ENCODE measurements around the gene MCC. TPM values are rescaled to one million over a fixed set of nuclear protein-coding genes. Genes with fewer than 3 reads are reported as not detected.

MCC gene
- total RNA-seq, 1 experiment from 2014 or later: 7.6 TPM

GRCh38 chr5:113166261-113166660 is 322.0 kb downstream of the MCC start:
- H3K4me3 Mint-ChIP-seq: no peak overlapping the region
- no peak overlapping the region for H2BK120ac ChIP-seq (ENCODE audit: low read depth, low read length, poor library complexity, severe bottlenecking)

More at GRCh38 chr5:113166261-113166660, 322.0 kb downstream of the MCC start:
- WGBS (ENCODE audit: extremely low coverage, insufficient read length, low lambda C conversion rate): no CpG with 5 or more reads among the region's 4 CpGs
- Mint-ChIP-seq H3K27me3 (ENCODE audit: low read depth) (no peaks in the 10 kb centered on the region), H3K4me1 (peaks cover 27 to 36% of the 10 kb centered on the region in 2 experiments), H3K9me3 (no peaks in the 10 kb centered on the region), H3K36me3 (ENCODE audit: insufficient read depth in 1 of 3, low read depth in 3 of 3) (no peaks in the 10 kb centered on the region), H3K27ac (no peak overlapping the region)
- H4K5ac ChIP-seq (ENCODE audit: insufficient read length, low read depth, low read length): no peak overlapping the region
- no peak overlapping the region for H2BK5ac ChIP-seq (ENCODE audit: insufficient read length, low read length)
- no peak overlapping the region for H3K27ac ChIP-seq (ENCODE audit: insufficient read length, low read depth, low read length)
- H2AK5ac ChIP-seq (ENCODE audit: insufficient read length, low read length): no peak overlapping the region
- H2AFZ ChIP-seq (ENCODE audit: low read length): no peak overlapping the region
- no peak overlapping the region for H2BK15ac ChIP-seq (ENCODE audit: low read depth, low read length)
- no peak overlapping the region for H3K18ac ChIP-seq (ENCODE audit: insufficient read length, low read depth, low read length)
- no peak overlapping the region for H3K23ac ChIP-seq (ENCODE audit: insufficient read length, low read depth, low read length)
- H2BK12ac ChIP-seq (ENCODE audit: insufficient read length, low read depth, low read length): no peak overlapping the region
- no peaks in the 10 kb centered on the region for H3K27me3 ChIP-seq (ENCODE audit: insufficient read depth, low read length)
- H2BK20ac ChIP-seq (ENCODE audit: low read depth, low read length, poor library complexity, severe bottlenecking): no peak overlapping the region
- DNase-seq: no peak
- H4K91ac ChIP-seq (ENCODE audit: insufficient read length, low read depth, low read length): no peak overlapping the region
- H3K79me1 ChIP-seq (ENCODE audit: insufficient read depth, low read depth, low read length, poor library complexity, severe bottlenecking): no peaks in the 10 kb centered on the region
- H3T11ph ChIP-seq (ENCODE audit: low read length): no peak overlapping the region
- H3K4me2 ChIP-seq (ENCODE audit: insufficient read depth, insufficient read length, low read length): no peak overlapping the region
- no peak overlapping the region for H4K8ac ChIP-seq (replicated peaks; ENCODE audit: insufficient read length, low read depth, low read length)
- TF ChIP-seq, protein P1, sequence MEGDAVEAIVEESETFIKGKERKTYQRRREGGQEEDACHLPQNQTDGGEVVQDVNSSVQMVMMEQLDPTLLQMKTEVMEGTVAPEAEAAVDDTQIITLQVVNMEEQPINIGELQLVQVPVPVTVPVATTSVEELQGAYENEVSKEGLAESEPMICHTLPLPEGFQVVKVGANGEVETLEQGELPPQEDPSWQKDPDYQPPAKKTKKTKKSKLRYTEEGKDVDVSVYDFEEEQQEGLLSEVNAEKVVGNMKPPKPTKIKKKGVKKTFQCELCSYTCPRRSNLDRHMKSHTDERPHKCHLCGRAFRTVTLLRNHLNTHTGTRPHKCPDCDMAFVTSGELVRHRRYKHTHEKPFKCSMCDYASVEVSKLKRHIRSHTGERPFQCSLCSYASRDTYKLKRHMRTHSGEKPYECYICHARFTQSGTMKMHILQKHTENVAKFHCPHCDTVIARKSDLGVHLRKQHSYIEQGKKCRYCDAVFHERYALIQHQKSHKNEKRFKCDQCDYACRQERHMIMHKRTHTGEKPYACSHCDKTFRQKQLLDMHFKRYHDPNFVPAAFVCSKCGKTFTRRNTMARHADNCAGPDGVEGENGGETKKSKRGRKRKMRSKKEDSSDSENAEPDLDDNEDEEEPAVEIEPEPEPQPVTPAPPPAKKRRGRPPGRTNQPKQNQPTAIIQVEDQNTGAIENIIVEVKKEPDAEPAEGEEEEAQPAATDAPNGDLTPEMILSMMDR (conservative IDR thresholded peaks at IDR 0.05): no peak
- H4K20me1 ChIP-seq (ENCODE audit: control insufficient read depth, insufficient read depth, insufficient read length): no peaks in the 10 kb centered on the region
- no peaks in the 10 kb centered on the region for H3K9me3 ChIP-seq (ENCODE audit: control insufficient read depth, low read depth, low read length)
- no peak overlapping the region for H3K9ac ChIP-seq (ENCODE audit: extremely low read depth, insufficient read length, low read length)
- no peak overlapping the region for H3K56ac ChIP-seq (ENCODE audit: insufficient read length, low read depth, low read length)
- H3K79me2 ChIP-seq (ENCODE audit: insufficient read depth, low read length): no peaks in the 10 kb centered on the region
- no peaks in the 10 kb centered on the region; the same call in 1 of the 2 replicates for H3K4me1 ChIP-seq (ENCODE audit: insufficient read depth, low read length)
- no peak overlapping the region for H3K14ac ChIP-seq (ENCODE audit: insufficient read depth, low read length)
- H3K23me2 ChIP-seq (ENCODE audit: insufficient read length, low read depth, low read length, poor library complexity, severe bottlenecking): no peaks in the 10 kb centered on the region
- H3K4ac ChIP-seq (ENCODE audit: low read depth, low read length): no peak overlapping the region

Data from H9 (cell line).